HG03469 (cell line): ENCODE measurements around the gene CNTRL.

Source experiments
- ATAC-seq: cut with Tn5 transposase; IDR thresholded peaks from one replicate; pipeline ENCODE4 v1.9.1; 2021; ENCODE audit warnings: mild to moderate bottlenecking, moderate library complexity, moderate number of reproducible peaks; ENCODE audit not compliant: unreplicated experiment

CNTRL gene

DNA sequence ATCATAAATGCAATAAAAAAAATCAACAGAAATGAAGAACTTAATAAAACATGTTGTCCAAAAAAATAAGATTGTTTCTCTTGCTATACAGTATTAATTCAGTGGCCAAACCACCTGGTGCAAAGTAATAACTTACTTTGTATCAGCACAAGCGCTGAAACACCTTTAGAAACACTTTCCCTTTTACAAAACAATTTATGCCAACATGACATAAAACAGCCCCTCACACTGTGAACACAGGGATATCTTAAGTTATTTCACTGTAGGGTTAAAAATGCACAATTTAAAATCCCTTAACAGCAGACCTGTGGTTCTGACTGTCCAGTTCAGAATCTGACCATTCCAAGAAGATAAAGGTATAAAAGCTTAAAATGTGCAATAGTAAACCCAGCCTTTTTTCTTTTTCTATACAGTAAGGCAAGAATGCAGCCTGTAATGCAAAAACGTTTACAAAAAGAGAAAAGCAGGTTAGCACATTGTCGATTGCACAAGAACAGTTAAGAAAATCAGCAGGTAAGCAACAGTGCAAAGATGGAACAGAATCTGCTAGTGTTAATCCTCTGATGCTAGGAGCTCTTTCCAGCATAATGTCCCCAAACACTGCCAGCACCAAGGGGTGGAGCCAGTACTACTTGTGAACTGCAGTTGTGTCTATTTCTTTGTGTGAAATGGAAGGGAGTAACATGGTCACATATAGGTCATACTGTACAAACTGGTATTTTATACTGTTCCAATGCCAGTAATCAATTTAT, 105.4 kb downstream of the CNTRL start:
- ATAC-seq, result no peak

DNA sequence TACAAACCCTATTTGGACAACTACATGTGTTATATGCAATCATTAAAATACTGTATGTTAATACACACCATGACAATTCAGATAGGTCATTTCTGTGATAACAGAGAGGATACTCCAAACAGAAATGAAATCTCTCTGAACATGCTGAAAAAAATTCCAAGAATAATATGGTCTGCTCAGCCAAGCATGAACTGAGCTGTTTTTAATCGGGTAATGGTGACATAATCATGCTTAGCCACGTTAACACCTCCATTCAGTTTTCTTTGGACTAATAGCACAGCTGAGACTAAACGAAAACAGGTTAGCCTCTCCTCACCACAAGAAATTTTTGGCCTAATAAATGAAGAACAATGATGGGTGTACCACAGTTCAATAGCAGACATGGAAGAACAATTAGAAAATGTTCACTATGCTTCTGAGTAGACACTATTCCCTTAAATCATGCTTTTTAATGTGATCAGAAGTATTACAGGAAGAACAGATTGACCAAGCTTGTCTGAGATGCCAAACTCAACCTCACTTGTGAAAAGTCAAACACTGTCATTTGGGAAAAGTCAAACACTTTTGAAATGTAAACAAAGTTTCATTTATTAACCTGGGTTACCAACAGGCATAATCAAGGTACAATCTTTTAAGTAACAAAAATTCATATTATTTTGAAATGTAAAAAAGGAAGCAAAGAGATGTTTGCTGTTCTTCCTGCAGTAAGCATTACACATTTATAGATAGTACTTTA, 107.5 kb downstream of the CNTRL start:
- no peak for ATAC-seq

DNA sequence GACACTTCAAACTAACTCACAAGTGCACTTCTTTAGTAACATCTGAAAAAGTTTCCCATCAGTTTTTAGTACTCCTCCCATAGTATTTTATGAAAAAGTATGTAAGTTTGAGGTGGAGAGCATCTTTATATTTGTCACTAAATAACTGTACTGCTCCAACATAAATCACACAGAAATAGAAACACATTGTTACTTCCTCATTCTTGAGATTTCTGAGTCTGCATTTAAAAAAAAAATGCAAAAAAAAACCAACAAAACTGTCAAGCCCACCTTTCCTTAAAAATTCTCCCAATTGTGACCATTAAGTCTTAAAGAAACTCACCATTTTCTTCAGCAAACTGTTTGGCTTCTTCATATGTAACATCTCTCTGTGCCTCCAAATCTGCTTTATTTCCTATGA, 108.2 kb downstream of the CNTRL start:
- ATAC-seq, result no peak

DNA sequence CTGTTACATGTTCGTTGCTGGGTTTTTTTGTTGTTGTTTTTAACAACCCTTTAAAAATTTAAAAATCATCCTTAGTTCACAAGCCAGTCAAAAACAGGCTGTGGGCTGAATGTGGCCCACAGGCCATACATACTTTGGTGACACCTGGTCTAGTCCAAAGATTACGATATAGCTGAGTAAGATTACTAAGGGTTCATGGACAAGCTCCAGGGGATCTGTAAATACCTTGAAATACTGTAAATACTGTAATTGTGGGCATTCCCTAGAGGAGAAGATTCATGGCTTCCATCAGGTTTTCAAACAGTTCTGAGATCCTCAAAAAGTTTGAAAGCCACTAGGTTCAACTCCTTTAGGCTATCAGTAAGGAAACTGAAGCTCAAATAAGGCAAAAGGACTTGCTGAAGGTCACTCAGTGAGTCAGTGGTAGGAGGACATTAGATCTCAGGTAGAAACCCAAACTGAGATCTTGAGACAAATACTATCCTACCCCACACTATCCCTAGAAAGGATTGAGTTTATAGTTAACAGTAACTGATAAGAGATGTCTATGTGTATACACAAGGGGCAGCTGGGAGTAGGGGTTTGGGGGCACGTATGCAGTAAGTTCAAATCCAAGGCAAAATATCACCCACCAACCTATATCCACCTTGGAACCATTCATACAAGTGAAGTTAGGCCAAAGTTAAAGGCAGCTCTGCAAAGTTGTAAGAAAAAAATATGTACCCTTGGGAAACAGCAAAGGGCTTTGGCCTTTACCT, 109.1 kb downstream of the CNTRL start:
- ATAC-seq, result no peak

DNA sequence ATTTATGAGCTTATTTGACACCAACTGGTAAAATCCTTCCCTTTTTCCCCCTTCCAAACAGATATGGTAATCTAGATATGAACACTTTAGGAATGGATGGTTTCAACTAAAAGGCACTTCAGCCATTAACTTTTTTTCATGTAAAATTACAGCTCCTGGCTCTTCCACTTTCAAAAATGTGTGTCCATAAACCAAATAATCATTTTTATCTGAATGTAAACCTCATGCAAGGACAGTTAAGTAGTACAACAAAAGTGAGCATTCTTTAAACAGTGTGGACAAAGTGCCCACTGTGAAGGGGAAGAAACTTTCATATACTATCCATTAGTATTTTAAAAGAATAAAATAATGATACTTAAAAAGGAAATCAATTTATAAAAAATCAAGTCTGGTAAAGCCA, 109.7 kb downstream of the CNTRL start:
- no peak for ATAC-seq

DNA sequence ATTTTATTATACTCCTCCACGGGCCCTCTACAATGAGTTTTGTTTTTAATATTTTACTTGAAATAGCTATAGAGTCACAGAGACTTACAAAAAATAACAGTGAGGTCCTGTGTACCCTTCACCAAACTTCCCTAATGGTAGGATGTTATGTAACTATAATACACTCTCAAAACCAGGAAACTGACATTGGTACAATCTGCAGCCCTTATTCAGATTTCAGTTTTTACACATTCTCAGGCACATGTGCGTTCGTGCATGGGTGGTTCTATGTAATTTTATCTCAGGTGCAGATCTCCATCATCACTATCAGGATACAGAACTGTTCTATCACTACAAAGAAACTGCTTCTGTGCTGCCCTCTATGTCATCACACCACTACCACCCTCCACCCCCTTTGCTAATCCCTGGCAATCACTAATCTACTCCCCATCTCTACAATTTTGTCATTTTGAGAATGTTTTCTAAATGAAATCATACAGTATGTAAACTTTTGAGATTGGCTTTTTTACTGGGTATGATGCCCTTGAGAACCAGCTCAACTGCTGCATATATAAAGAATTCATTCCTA, 110.5 kb downstream of the CNTRL start:
- no peak for ATAC-seq

DNA sequence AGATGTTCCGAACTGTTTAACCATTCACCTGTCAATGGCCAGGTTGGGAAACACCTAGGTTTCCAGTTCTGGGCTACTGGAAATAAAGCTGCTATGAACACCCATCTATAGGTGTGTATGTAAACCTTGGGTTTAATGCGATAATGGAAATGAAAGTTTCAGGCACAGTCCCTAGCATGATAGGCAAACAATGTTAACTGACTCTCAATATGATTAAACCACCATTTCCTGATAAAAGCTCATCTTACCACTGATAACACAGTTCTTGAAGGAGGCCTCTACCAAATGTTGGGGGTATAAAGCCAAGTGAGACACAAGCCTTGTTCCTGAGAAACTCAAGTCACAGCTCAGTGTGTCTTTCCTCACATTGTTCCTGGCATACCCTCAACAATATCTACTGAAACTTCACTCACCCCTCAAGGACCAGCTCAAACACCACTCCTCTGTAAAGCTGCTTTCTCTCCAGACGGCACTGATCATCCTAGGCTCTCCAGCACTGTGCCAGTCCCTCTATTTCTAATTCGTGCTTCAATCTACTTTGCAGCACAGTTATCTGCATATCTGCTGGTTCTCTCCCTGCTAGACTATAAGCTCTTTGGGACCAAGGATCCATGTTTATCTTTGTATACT, 111.1 kb downstream of the CNTRL start:
- no peak for ATAC-seq

DNA sequence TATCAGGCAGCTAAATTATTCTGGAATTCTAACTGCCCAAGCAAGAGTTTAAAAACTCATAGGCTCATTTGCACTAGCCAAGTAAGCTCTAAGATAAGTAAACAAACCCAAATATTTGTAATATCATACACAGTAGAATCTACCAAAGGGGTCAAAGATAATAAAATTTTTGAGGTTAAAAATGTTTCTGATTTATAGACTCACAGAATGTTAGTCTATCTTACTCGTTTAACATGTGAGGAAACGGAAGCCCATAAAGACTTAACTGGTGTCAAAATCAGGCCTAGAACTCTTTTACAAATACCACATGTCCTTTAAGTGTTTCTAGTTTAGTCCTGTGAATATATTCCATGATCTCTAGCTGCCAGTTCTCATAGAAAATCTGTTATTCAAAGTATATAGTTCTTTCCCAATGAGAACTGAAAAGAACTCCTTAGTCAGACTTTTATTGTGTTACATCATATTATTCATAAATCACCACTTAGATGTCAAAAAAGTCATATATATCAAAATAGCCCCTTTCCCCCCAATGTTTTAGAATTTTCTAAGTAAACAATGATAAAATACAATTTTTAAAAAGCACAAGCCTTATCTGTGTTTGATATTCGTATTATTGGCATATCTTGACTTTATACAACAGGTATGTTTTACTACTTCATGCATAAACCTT, 113.0 kb downstream of the CNTRL start:
- ATAC-seq, result no peak

DNA sequence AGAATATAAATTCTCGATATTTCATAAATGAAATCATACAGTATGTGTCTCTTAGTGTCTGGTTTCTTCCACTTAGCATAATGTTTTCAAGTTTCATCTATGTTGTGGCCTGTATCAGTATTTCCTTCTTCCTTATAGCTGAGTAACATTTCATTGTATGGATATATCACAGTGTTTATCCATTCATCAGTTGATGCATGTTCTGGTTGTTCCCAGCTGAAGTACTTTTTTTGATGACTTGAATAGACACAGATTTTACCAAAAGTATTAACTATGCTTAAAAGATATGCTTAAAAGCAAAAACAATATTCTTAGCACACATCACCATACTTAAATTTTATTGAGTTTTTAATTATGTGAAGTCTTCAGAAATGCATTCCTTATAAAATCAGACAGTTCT, 114.3 kb downstream of the CNTRL start:
- ATAC-seq, result no peak

DNA sequence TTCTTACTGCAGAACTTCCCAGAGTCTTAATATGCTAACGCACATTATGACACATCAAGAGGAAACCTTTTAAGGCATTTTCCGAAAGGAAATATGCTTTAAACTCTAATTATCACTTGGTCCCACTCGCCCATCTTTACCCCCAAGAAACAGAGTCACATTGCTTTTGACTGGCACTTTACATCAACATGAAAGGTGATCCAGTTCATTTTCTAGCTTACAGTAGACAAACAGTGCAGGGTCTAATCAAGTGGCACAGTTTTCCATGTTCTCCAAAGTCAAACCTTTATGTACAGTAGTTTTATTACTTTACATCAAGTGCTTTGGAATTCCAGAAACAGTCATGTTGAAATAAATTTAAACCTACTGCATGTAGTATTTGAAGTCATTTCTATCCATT, 114.9 kb downstream of the CNTRL start:
- ATAC-seq, result no peak

DNA sequence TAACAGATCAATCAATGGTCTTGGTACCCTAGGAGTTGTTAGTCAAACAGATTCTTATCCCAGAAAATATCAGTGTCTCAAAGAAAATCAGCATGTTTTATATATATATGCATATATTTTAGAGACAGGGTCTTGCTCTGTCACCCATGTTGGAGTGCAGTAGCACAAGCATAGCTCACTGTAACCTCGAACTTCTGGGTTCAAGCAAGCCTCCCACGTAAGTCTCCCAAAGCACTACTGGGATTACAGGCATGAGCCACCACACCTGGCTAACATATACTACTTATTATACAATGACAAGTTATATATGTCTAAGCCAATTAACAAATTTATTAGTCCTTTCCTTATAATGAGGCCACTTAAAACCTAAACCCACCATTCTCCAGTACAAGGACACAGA, 116.5 kb downstream of the CNTRL start:
- no peak for ATAC-seq

DNA sequence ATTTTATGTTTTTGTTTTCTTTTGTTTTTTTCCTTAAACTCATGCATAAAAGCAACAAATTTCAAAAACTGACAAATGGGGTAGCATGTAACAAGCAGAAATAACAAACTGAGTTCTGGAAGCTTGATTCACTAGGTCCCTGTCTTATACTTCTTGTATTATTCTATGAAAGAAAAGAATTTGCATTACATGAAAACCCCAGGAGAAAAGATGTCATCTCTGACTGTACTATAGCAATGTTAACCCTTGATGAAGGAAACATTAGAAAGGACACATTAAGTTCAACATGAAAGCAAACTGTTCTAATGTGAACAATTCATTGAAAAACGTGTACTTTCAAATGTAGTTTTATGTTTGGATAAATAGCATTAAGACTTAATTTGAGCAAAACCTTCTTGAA, 117.8 kb downstream of the CNTRL start:
- ATAC-seq, result no peak

DNA sequence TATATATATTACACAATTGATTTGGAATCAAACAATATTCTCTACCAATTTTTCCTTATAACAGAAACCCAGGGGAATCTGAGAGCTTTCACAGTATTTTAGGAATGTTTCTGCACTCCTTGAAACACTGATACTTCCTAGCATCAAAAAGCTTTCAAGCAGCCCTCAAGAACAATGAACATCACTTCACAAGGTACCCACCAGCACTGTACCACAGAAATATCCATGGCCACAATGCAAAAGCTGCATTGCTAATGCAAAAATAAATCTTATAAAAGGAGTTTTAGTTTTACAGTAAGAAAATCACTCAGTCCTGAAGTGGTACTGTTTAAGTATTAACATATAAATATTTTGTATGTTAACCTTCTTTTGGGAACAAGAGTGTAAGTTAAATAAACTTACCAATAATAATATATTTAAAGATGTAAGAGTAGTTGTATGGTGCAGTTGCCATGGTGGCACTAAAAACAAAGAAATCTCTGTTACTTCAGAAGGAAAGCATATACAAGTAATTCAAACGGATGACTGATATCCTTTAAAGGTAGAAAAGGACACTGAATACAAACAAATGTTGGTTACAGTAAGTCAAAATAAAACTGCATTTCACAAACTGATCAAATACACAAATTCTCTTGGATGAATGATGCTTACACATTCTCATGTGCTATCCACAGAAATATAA, 118.3 kb downstream of the CNTRL start:
- ATAC-seq, result no peak

DNA sequence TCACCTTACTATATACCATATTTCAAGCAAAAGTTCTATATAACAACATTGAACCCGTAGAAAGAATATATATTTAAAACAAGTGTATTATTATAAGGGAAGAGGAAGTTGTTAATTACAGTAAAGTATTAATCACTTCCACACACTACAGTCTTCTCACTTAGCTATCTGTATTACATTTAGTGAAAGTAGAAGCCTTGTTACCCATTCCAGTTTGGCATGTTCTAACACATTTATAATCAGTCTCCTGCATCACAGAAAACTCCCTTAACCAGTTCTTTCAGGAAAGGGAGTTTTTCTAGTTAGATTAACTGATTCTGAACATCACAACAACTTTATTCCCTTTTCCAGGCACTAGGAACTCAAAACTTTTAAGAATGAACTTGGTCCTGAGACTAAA, 120.0 kb downstream of the CNTRL start:
- no peak for ATAC-seq

DNA sequence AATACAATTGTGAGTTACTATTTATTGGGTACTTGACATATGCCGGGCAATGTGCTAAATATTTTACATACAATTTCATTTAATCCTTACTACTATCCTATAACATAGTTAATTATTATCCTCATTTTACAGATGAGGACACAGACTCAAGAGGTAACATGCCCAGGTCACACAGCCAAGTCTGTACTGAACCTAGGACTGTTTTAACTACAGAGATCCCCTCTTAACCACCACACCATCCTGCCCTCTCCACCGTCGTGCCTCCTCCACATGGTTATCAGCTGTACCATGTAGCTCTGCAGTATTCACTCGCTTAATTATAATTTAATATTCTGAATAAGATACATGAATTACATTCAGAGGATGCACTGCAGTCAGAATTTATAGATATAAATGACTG, 121.6 kb downstream of the CNTRL start:
- ATAC-seq, result no peak

DNA sequence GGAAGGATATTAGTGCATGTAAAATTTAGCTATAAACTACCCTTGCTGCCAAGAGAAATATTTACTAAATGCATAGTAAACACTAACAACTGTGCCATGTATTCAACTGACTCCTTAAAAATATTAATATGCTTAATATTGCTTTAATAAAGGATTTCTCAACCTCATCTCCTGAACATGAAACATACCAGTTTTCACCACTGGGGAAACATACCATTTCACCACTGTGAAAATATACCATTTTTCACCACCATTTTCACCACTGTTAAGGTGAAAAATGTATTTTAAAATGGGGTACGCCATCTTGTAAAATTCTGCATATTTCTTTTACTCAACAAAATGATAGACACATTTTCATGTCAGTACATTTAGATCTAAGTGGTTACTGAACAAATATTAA, 122.4 kb downstream of the CNTRL start:
- no peak for ATAC-seq

DNA sequence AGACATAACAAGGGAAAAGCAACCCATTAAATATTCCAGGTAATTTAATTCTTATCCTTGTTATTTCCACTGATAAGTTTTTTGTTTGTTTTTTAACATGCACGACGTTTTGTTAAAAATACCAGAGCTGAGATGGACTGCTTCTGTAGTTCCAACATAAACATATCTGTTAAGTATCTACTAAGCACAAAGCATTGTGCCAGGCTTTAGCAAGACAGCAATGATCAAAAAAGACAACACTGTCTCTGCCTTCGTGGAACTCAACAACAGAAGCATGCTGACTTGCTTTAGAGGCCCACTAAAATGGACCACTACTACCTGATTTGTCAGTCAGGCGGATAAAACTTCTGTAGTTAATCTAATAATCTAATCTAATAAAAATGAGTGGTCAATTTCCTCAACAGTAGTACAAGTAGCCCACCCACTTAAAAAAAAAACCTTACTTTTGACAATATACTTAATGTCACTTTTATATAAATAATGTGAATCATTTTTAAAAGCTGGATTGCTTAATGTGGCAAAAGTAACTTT, 123.8 kb downstream of the CNTRL start:
- no peak for ATAC-seq

DNA sequence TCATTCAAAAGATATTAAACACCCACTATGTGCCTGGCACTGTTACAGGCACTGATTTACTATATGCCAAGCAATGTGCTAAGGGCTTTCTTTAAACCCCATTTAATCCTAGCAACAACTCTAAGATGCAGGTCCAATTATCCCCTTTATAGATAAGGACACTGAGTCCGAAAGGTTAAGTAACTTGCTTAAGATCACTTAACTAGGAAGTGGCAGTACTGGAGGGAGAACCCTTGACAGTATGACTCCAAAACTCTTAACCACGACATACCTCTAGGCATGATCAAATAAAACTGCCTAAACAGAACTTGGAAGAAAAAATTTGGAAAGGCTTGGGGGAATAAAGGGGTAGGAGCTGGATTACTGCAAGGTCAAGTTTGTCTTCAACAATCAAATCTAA, 125.2 kb downstream of the CNTRL start:
- ATAC-seq, result no peak

DNA sequence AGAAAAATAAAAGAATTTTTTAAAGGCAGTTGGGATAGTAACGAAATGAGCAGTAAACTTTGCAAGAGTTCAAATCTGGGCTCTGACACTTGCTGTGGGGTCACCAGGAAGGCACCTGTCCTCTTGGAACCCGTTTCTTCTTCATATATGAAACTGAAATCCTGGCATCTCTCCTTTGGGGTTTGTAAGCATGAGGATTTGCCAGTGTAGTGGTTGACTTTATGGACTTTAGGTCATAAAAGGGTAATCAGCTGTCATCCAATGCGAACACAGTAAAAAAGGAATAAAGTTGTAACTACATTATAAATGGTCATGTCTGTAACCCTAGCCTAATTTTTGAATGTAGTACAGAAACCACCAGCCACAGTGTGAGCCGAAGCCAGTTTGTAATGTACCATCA, 125.6 kb downstream of the CNTRL start:
- no peak for ATAC-seq
